Dendritic cell treated with granulocyte-macrophage colony-stimulating factor and Interleukin-4, amounts not matched to agents 40 ng/mL and 50 ng/mL, for 4 days (primary cell): ENCODE results near the gene AP4M1.

Experiments used
- H3K27ac Mint-ChIP-seq: one replicate; pipeline ENCODE4 v1.8.0; 2022; ENCODE audit warnings: mild to moderate bottlenecking, mixed read lengths
- H3K27me3 Mint-ChIP-seq: one replicate; pipeline ENCODE4 v1.8.0; 2022; ENCODE audit warnings: mild to moderate bottlenecking, mixed read lengths
- H3K36me3 Mint-ChIP-seq: one replicate; pipeline ENCODE4 v1.8.0; 2022; ENCODE audit warnings: low read depth, mixed read lengths
- H3K4me1 Mint-ChIP-seq: one replicate; pipeline ENCODE4 v1.8.0; 2022; ENCODE audit warnings: low read depth, mixed read lengths
- H3K4me3 Mint-ChIP-seq: one replicate; pipeline ENCODE4 v1.8.0; 2022; ENCODE audit warnings: mild to moderate bottlenecking, moderate library complexity, mixed read lengths
- H3K9me3 Mint-ChIP-seq: one replicate; pipeline ENCODE4 v1.8.0; 2022; ENCODE audit warnings: mixed read lengths
- intact Hi-C: fragments of 100-400 bp; cut with micrococcal nuclease; formaldehyde crosslinking; loops from one replicate; pipeline ENCODE4 v1.15.0; 2022

The AP4M1 gene

DNA sequence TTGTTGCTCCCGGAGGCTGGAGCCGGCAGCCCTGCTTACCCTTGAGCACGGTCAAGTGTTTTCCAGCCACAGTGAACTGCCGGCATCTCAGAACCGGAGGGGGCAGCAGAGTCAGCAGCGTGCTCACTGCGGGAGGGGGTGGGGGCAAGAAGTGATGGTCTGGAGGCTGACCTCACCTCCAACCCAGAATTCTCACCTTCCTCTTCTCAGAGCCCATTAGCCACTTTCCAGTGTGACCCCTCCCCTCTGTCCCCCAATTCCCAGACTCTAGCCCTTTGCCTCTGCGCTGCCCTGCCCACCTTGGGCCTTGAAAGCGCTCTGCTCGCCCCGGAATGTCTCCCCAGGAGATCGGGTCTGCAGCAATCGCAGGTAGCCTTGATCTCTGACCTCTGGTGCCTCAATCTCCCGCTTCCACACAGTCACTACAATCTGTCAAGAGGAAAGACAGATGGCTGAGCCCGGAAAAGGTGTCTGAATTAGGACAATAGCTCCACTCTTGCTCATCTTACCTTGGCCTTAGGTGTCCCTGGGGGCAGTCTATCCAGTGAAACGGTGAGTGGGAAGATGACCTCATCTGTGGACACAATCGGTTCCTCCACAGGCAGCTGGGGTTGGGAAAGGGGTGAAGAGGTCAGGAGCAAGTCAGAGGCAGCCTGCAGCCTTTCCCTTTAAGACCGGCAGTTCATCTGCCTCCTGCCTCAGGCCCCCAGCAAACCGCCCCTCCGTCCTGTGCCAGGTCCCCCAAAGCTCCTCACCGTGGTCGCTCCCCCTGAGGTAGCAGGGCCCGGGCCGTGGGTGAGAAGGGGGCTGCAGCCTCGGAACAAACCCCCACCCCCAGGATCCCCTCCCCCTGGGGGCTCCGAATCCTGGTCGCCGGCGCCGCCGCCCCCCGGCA lies 56.1 kb downstream of the AP4M1 start:
- H3K4me1 Mint-ChIP-seq: peaks cover 61% of the 10 kb centered on the region
- intact Hi-C loops: loop anchor here (1.0 kb wide), 1 partner anchor 9 kb away; the partner anchor contains the start of gene LAMTOR4
- H3K4me3 Mint-ChIP-seq: peak overlapping the region; percentile 76
- H3K27ac Mint-ChIP-seq: peak overlapping the region; percentile 88
- H3K9me3 Mint-ChIP-seq: no peaks in the 10 kb centered on the region
- peaks cover 53% of the 10 kb centered on the region for H3K36me3 Mint-ChIP-seq
- H3K27me3 Mint-ChIP-seq: peaks cover 9% of the 10 kb centered on the region
